CD8-positive, alpha-beta memory T cell (primary cell): Measurements from ENCODE around the gene KRT14. TPM values are rescaled to one million over a fixed set of nuclear protein-coding genes. Genes with fewer than 3 reads are reported as not detected.

ENCODE experiments used
- CTCF ChIA-PET: fragments of 350-600 bp; sonication (Branson Sonifier 250); formaldehyde crosslinking; loops from one replicate; lab custom pipeline; 2021; ENCODE audit warnings: antibody characterized with exemption; lab: Charles Lee
- POLR2A ChIA-PET: fragments of 350-600 bp; sonication (Branson Sonifier 250); formaldehyde crosslinking; loops from one replicate; lab custom pipeline; 2021; ENCODE audit warnings: antibody characterized with exemption; lab: Charles Lee
- DNase-seq, 5 donors: peaks; one replicate each; pipeline versions ENCODE4 v3.0.0 to v3.0.0-alpha.2; 2020 to 2022; ENCODE audit warnings: mixed read lengths in 1 of 5
- H3K27ac ChIP-seq: one replicate; pipeline ENCODE4 v1.7.0; 2013; ENCODE audit warnings: low read depth, mild to moderate bottlenecking, low read length, moderate library complexity
- H3K27me3 ChIP-seq: 2 replicates; pipeline ENCODE4 v1.7.0; 2013; ENCODE audit warnings: low read length, mild to moderate bottlenecking; ENCODE audit not compliant: insufficient read depth, poor library complexity, severe bottlenecking
- H3K36me3 ChIP-seq: 2 replicates; pipeline ENCODE4 v1.7.0; 2013; ENCODE audit warnings: mild to moderate bottlenecking, low read length, moderate library complexity; ENCODE audit not compliant: insufficient read depth
- H3K4me1 ChIP-seq: 2 replicates; pipeline ENCODE4 v1.7.0; 2013; ENCODE audit warnings: mild to moderate bottlenecking, low read length, moderate library complexity; ENCODE audit not compliant: insufficient read depth
- H3K4me3 ChIP-seq: 2 replicates; pipeline ENCODE4 v1.7.0; 2013; ENCODE audit warnings: mild to moderate bottlenecking, low read length
- H3K9me3 ChIP-seq: 2 replicates; pipeline ENCODE4 v1.7.0; 2013; ENCODE audit warnings: mild to moderate bottlenecking, low read length
- H3K27ac Mint-ChIP-seq, 8 donors: one replicate each; pipeline ENCODE4 v1.8.0; 2020 to 2021; ENCODE audit warnings: mixed read lengths in 8 of 8, mild to moderate bottlenecking in 6 of 8, inconsistent platforms in 3 of 8, moderate library complexity in 3 of 8
- H3K27me3 Mint-ChIP-seq, 2 donors: one replicate each; pipeline ENCODE4 v1.8.0; 2020 to 2021; ENCODE audit warnings: mixed read lengths in 2 of 2, mild to moderate bottlenecking in 1 of 2, moderate library complexity in 1 of 2
- H3K36me3 Mint-ChIP-seq, 3 donors: one replicate each; pipeline ENCODE4 v1.8.0; 2020 to 2021; ENCODE audit warnings: mixed read lengths in 3 of 3, inconsistent platforms in 1 of 3, mild to moderate bottlenecking in 1 of 3
- H3K4me1 Mint-ChIP-seq, 3 donors: one replicate each; pipeline ENCODE4 v1.8.0; 2020 to 2021; ENCODE audit warnings: mixed read lengths in 3 of 3, inconsistent platforms in 1 of 3, mild to moderate bottlenecking in 1 of 3
- H3K4me3 Mint-ChIP-seq, 7 donors: one replicate each; pipeline ENCODE4 v1.8.0; 2020 to 2021; ENCODE audit warnings: mixed read lengths in 7 of 7, mild to moderate bottlenecking in 6 of 7, moderate library complexity in 4 of 7, inconsistent platforms in 2 of 7
- H3K9me3 Mint-ChIP-seq, 5 donors: one replicate each; pipeline ENCODE4 v1.8.0; 2020 to 2022; ENCODE audit warnings: mixed read lengths in 5 of 5, mild to moderate bottlenecking in 3 of 5, moderate library complexity in 2 of 5, inconsistent platforms in 1 of 5
- polyA plus RNA-seq: library from polyadenylated mRNA; unstranded; fragments of 300-500 nt; fragmentation: Illumina TruSeq; gene quantifications from one replicate; pipeline ENCODE4 v1.2.3, GENCODE V29; 2021
- total RNA-seq, 2 experiments: library from RNA; stranded (reverse); gene quantifications; one replicate each; pipeline ENCODE4 v1.2.3, GENCODE V29; 2021

KRT14 gene
- total and polyA plus RNA-seq, 3 experiments from 2014 or later: not detected

DNA sequence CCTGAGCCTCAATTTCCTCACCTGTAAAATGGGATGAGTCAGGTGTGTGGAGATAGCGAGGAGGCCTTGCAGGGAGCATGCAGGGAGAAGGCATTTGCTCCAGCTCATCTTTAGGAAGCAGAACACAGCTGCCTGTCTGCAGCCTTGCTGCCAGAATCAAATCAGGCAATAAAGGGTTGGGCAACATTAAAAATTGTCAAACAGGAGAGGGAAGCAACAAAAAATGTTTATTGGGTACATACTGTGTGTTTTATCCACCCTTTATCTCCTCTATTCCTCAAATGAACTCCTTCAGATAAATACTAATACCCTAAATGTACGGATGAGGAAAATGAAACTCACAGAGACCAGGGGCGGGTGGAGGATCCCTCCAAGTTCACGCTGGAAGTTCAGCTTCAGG lies 13.6 kb upstream of the KRT14 start:
- Histone ChIP-seq H3K9me3 (no peaks in the 10 kb centered on the region), H3K4me1 (no peaks in the 10 kb centered on the region), H3K4me3 (no peak overlapping the region), H3K27me3 (no peaks in the 10 kb centered on the region), H3K27ac (no peak overlapping the region), H3K36me3 (no peaks in the 10 kb centered on the region)
- H3K4me1 Mint-ChIP-seq: no peaks in the 10 kb centered on the region
- no peak overlapping the region for H3K4me3 Mint-ChIP-seq
- ChIA-PET CTCF (no interaction called here), POLR2A (no interaction called here)
- no peak for DNase-seq
- peaks cover 8 to 25% of the 10 kb centered on the region in 2 donors for H3K27me3 Mint-ChIP-seq
- peaks cover 0 to 3% (median 3%) of the 10 kb centered on the region in 5 donors for H3K9me3 Mint-ChIP-seq
- H3K36me3 Mint-ChIP-seq: no peaks in the 10 kb centered on the region
- no peak overlapping the region for H3K27ac Mint-ChIP-seq

- Histone ChIP-seq H3K36me3 (no peaks in the 10 kb centered on the region), H3K27me3 (no peaks in the 10 kb centered on the region), H3K4me1 (no peaks in the 10 kb centered on the region), H3K9me3 (no peaks in the 10 kb centered on the region), H3K4me3 (no peak overlapping the region), H3K27ac (no peak overlapping the region)
- Mint-ChIP-seq H3K27ac (no peak overlapping the region), H3K4me3 (no peak overlapping the region), H3K27me3 (peaks cover 5 to 25% of the 10 kb centered on the region in 2 donors), H3K4me1 (no peaks in the 10 kb centered on the region), H3K9me3 (peaks cover 0 to under 1% (median 0%) of the 10 kb centered on the region in 5 donors), H3K36me3 (no peaks in the 10 kb centered on the region)
- CTCF ChIA-PET: no interaction called here
- POLR2A ChIA-PET: no interaction called here
- DNase-seq: no peak
Observed at GRCh38 chr17:41599680-41600079, 13.0 kb upstream of the KRT14 start.

GRCh38 chr17:41595585-41595984 lies 8.9 kb upstream of the KRT14 start:
- Histone ChIP-seq H3K27me3 (no peaks in the 10 kb centered on the region), H3K27ac (no peak overlapping the region), H3K9me3 (no peaks in the 10 kb centered on the region), H3K4me1 (no peaks in the 10 kb centered on the region), H3K36me3 (no peaks in the 10 kb centered on the region), H3K4me3 (no peak overlapping the region)
- peaks cover 8 to 24% of the 10 kb centered on the region in 2 donors for H3K27me3 Mint-ChIP-seq
- ChIA-PET POLR2A (no interaction called here), CTCF (no interaction called here)
- no peaks in the 10 kb centered on the region for H3K36me3 Mint-ChIP-seq
- H3K9me3 Mint-ChIP-seq: no peaks in the 10 kb centered on the region
- H3K27ac Mint-ChIP-seq: no peak overlapping the region
- no peaks in the 10 kb centered on the region for H3K4me1 Mint-ChIP-seq
- no peak for DNase-seq
- H3K4me3 Mint-ChIP-seq: no peak overlapping the region

- CTCF ChIA-PET: no interaction called here
Observed at GRCh38 chr17:41594363-41594915, 7.7 kb upstream of the KRT14 start.

DNA sequence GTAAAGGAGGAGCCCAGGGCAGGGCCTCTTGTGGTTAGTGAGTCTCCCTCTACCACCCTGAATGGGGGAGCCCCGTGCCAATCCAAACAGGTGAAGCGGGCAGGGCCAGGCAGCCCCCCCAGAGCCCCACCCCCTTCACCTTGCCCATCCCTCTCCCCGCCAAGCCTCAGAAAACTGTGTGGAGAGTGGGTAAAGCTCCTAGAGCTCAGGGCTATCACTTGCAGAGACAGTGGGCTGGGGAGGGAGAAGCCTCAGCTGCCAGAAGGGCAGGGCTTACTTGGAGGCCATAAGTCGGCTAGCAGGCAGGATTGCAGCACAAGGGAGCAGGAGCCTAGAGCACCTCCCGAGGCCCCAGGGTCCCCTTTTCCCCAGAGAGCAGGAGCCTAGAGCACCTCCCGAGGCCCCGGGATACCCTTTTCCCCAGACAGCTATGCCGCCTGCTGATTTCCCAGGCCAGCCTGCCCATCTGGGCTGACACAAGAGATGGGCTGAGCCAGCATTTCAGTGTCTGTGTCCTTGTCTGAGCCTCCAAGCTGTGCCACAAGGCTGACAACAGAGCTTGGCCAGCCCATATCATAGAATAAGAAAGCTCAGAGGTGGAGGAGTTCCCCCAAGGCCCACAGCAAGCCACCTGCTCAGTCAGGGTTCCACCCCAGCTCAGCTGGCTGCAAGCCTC lies 6.7 kb upstream of the KRT14 start:
- H3K36me3 ChIP-seq: no peaks in the 10 kb centered on the region
- POLR2A ChIA-PET: no interaction called here
- H3K4me1 ChIP-seq: no peaks in the 10 kb centered on the region
- no peaks in the 10 kb centered on the region for H3K9me3 ChIP-seq
- no peaks in the 10 kb centered on the region for H3K27me3 ChIP-seq
- no peaks in the 10 kb centered on the region for H3K36me3 Mint-ChIP-seq
- no peaks in the 10 kb centered on the region for H3K9me3 Mint-ChIP-seq
- CTCF ChIA-PET: no interaction called here
- H3K4me3 Mint-ChIP-seq: no peak overlapping the region
- H3K27me3 Mint-ChIP-seq: peaks cover 15 to 38% of the 10 kb centered on the region in 2 donors
- H3K27ac Mint-ChIP-seq: no peak overlapping the region
- H3K27ac ChIP-seq: no peak overlapping the region
- no peaks in the 10 kb centered on the region for H3K4me1 Mint-ChIP-seq
- no peak overlapping the region for H3K4me3 ChIP-seq
- no peak for DNase-seq

More at GRCh38 chr17:41594363-41594915, 7.7 kb upstream of the KRT14 start:
- no peaks in the 10 kb centered on the region for H3K27me3 ChIP-seq
- H3K27ac ChIP-seq: no peak overlapping the region
- Mint-ChIP-seq H3K27ac (no peak overlapping the region), H3K36me3 (no peaks in the 10 kb centered on the region), H3K27me3 (peaks cover 13 to 31% of the 10 kb centered on the region in 2 donors), H3K4me3 (no peak overlapping the region), H3K9me3 (no peaks in the 10 kb centered on the region), H3K4me1 (no peaks in the 10 kb centered on the region)
- POLR2A ChIA-PET: no interaction called here
- H3K36me3 ChIP-seq: no peaks in the 10 kb centered on the region
- H3K4me1 ChIP-seq: no peaks in the 10 kb centered on the region
- no peak for DNase-seq
- H3K4me3 ChIP-seq: no peak overlapping the region
- H3K9me3 ChIP-seq: no peaks in the 10 kb centered on the region

GRCh38 chr17:41592601-41593305 lies 6.1 kb upstream of the KRT14 start:
- Mint-ChIP-seq H3K4me3 (no peak overlapping the region), H3K27me3 (peaks cover 15 to 38% of the 10 kb centered on the region in 2 donors), H3K27ac (no peak overlapping the region), H3K36me3 (no peaks in the 10 kb centered on the region), H3K9me3 (no peaks in the 10 kb centered on the region), H3K4me1 (no peaks in the 10 kb centered on the region)
- Histone ChIP-seq H3K4me1 (no peaks in the 10 kb centered on the region), H3K27ac (no peak overlapping the region), H3K27me3 (no peaks in the 10 kb centered on the region), H3K4me3 (no peak overlapping the region), H3K36me3 (no peaks in the 10 kb centered on the region), H3K9me3 (no peaks in the 10 kb centered on the region)
- ChIA-PET POLR2A (no interaction called here), CTCF (no interaction called here)
- DNase-seq: no peak

GRCh38 chr17:41589301-41589700 lies 2.6 kb upstream of the KRT14 start:
- H3K4me1 ChIP-seq: no peaks in the 10 kb centered on the region
- no peak for DNase-seq
- H3K27me3 ChIP-seq: no peaks in the 10 kb centered on the region
- H3K27ac ChIP-seq: no peak overlapping the region
- Mint-ChIP-seq H3K9me3 (no peaks in the 10 kb centered on the region), H3K4me1 (no peaks in the 10 kb centered on the region), H3K36me3 (no peaks in the 10 kb centered on the region), H3K27ac (peak overlapping the region in 1 of 8 donors; percentile 81), H3K27me3 (peaks cover 25 to 36% of the 10 kb centered on the region in 2 donors), H3K4me3 (no peak overlapping the region)
- ChIA-PET CTCF (no interaction called here), POLR2A (no interaction called here)
- no peaks in the 10 kb centered on the region for H3K36me3 ChIP-seq
- H3K9me3 ChIP-seq: no peaks in the 10 kb centered on the region
- no peak overlapping the region for H3K4me3 ChIP-seq

DNA sequence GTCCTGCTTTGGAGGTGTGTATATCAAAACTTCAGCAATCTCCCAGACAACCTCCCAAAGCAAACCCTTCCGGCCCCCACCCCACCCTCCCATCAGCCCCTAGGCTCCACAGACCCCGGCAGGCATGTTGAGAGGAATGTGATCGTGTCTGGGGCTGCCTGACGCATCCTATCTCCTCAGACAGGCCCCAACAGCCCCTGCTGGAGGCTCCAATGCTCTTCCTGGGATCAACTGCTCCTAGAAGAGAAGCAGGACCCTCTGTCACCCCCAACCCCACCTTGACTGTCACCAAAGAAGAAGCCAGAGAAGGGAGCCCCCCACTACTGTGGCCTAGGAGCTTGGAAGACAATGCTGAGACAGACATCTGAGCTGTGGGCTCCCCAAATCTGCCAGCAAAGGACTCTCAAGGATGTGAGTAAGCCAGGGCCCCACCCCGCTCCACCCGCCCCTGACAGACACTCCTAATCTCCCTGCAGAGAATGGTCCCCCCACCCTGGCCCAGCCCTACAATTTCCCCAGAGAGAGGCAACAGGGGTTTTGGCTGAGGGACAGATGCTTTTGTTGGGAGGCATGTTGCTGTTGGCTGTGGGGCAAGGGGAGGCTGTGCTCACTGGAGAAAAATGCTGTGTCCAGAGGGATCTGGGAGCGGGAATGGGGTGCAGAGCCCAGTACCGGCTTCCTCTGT lies 1.6 kb upstream of the KRT14 start:
- no peaks in the 10 kb centered on the region for H3K36me3 ChIP-seq
- H3K4me3 Mint-ChIP-seq: no peak overlapping the region
- no peaks in the 10 kb centered on the region for H3K36me3 Mint-ChIP-seq
- H3K9me3 Mint-ChIP-seq: no peaks in the 10 kb centered on the region
- H3K27ac ChIP-seq: no peak overlapping the region
- no peaks in the 10 kb centered on the region for H3K9me3 ChIP-seq
- no peaks in the 10 kb centered on the region for H3K27me3 ChIP-seq
- ChIA-PET POLR2A (no interaction called here), CTCF (no interaction called here)
- no peaks in the 10 kb centered on the region for H3K4me1 Mint-ChIP-seq
- DNase-seq: no peak
- H3K27ac Mint-ChIP-seq: no peak overlapping the region
- peaks cover 21 to 37% of the 10 kb centered on the region in 2 donors for H3K27me3 Mint-ChIP-seq
- no peak overlapping the region for H3K4me3 ChIP-seq
- no peaks in the 10 kb centered on the region for H3K4me1 ChIP-seq
